NOMO-1 treated with DMSO at 0.1 percent for 48 hours (cell line): ENCODE results near the gene CUL2.
"Not testable (repeated sequence)": the region's sequence is repeated elsewhere in the genome, so short reads cannot be mapped to it uniquely, and the experiment has no call there.

Experiments used
- DNase-seq: peaks from one replicate; lab custom pipeline; 2025; ENCODE audit not compliant: unreplicated experiment; lab: John Stamatoyannopoulos, UW

The CUL2 gene

DNA sequence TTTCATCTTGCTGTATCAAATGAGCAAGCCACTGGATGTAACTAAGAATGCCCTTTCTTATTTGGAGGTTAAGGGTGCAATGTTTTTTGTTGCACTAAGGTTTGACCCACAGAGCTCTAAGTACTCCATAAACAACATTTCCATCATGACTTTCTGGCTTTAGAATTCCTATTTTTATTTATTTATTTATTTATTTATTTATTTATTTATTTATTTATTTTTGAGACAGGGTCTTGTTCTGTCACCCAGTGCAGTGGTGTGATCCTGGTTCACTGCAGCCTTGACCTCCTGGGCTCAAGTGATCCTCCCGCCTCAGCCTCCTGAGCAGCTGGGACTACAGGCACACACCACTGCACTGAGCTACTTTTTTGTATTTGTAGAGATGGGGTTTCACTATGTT is 9.9 kb downstream of the CUL2 start:
- DNase-seq: not testable (repeated sequence)

DNA sequence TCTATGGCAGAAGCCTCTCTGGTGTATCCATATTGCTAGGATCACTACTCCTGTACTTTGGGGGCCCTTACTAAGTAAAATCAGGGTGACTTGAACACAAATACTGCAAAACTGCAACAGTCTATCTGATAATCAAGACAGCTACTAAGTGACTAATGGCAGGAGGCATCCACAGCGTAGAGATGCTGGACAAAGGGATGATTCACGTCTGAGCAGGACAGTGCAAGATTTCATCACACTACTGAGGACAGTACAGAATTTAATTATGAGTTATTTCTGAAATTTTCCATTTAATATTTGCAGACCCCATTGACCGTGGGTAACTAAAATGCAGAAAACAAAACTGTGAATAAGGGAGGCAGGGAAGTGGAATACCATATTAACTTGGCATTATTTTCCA is 10.4 kb downstream of the CUL2 start:
- DNase-seq: no peak

DNA sequence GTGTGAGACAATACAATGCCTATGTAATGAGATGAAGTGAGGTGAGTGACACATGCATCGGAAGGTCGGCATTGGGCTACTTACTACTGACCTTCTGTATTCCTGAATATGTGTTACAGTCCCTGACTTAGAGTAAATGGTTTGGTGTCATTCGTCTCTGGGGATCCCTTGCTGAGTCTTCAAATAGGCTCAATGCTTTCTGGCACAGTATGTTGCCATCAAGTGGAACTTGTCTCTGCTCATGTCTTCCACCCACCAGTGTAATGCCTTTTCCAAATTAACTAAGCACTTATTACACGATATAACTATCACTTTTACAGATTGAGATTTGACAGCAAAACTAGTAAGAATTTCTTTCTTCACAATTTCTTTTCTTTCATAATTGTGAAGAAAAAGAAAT is 10.9 kb downstream of the CUL2 start:
- no peak for DNase-seq

DNA sequence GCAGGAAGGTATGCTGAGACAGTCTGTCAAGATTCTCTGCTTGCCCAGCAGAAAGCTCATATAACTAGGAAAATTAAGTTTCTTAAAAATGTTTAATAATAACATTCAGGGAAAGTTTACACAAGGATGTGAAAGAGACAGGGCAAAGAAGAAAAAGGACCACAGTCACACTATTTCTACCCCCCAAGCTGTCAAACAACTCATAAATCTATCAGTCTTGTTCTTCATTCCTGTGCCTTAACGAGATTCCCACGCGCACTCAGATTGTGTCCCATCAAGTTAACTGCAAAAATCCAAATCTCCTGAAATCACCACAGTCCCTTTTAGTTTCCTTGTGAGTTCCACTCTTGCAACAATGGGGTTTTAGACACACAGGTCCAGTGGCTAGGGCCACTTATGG is 14.9 kb downstream of the CUL2 start:
- no peak for DNase-seq

DNA sequence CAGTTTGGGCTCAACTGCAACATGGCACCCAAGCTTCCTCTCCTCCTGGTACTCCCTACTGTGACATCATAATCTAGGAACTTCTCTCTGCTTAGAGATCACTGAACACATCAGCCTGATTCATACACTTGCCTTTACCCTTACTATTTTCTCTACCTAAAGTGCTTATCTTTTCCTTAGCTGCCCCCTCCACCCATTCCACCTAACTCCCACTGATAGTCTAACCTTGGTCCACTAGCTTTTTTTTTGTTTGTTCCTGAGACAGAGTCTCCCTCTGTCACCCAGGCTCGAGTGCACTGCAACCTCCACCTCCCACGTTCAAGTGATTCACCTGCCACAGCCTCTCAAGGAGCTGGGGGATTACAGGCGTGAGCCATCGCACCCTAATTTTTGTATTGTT is 15.9 kb downstream of the CUL2 start:
- DNase-seq: no peak

DNA sequence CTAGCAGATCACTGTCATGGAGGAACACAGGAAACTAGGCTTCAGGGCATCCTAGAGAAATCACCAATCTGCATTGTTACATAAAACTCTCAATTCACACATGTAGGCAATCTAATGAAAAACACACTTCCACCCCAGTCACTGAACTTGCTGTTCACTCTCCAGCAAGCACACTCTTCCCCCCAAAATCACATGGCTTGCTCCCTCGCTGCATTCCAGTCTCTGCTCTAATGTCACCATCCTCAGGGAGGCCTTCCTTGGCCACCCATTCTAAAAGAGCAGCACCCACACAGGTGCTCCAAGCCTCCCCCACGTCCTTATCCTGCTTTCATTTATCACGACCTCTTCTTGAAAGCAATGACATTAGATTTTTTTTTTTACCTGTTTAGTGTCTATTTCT is 19.6 kb downstream of the CUL2 start:
- no peak for DNase-seq

DNA sequence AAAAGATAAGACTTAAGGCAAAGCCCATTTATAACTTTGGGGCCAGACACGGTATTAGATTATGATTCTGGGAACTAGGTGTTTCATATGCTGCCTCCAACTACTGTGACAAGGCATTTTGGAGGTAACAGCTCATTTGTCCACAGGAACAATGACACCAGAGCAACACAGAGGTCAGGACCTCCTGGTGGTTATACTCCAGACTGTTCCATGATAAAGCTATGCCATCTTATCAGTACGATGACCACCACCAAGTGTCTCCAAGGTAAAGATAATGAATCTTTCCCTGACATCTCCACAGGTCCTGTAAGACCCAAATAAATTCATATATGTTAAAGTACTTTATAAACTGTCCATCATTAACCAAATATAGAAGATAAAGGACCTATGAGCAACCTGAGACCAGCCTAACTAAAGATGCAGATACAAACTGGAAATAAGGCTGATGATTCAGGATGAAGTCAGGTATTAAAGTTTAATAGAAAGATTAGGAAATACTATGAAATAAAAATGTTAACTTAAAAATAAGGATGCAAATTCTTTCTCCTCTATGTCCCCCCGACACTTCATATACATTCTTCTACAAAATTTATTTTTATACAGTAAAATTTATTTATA is 26.2 kb downstream of the CUL2 start:
- DNase-seq: no peak

DNA sequence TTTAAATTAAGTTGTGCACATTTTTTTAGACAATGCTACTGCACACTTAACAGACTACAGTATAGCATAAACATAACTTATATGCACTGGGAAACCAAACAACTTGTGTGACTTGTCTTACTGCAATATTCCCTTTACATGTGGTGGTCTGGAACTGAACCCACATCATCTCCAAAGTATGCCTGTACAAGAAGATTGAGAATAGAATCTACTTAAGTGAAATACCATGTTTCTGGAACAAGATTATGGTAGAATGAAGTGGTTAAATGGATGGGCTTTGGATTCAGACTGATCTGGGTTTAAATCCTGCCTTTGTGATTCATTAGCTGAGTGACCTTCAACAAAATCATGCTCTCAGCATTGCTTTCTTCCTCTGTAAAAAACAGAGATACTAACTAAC is 30.7 kb downstream of the CUL2 start:
- no peak for DNase-seq

DNA sequence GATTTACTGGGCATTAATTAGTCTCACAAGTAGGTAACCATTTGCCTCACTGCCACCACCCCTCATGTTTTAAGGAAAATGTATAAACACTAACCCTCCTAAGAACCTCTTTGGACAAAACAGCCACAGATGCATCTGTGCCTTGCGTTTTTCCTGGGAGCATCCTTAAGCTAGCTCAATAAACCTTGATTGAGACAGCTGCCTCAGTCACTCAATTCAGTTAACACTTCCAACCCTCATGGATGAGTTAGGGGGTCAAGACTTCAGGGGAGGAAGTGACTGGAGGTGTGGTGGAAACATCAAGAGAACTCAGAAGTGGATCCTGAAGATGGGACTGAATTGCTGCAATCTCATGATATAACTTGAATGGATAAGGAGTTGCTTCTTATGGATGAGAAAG is 31.5 kb downstream of the CUL2 start:
- DNase-seq: no peak

DNA sequence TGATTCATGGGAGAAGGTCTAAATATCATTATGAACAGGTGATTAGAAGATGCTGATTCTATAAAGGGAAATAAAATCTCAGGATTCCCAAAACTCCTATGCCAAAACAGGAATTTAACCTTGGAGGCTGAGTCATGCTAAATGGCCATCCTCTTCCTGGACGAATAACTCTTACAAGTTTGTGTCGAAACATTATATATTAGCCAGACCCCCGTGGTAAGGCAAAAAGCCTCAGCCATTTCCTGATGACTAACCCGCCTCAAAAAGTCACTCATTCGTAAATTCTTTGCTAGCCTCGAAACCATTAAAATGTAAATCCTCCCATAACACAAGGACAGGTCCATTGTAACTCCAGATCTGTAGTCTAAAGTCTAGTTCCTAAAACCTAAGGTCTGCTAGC is 32.0 kb downstream of the CUL2 start:
- peak; percentile 30 for DNase-seq

DNA sequence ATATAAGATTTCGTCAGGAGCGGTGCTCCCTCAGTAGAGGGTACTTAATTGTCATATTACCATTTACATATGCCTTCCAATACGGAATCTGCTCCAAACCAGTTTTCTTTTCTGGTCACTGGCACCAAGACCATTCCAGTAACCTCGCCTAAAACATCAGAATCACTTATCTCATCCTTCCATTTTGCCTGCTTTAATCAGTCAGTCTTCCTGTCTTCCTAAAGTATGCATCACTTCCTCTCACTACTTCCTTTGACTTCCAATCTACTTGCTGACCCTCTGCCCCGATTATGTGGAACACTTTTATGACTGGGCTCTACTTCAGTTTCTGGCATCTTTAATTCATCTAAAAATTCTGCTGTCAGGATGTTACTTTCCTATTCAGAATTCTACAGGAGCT is 33.5 kb downstream of the CUL2 start:
- DNase-seq: no peak

DNA sequence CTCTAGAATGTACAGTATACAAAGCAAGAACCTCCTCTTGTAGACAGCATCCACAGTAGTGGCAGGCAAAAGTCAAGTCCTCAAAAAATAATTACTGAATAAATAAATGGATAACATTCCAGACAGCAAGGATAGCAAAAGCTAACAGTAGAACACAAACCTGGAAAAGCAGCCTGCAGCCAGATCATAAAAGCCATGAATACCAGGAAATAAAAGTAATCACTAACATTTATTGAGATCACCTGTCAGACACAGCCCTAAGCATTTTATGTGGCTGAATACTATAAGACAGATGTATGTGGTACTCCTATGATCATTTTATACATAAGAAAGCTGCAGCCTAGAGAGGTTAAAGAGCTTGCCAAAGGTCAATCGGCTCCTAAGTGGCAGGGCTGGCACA is 34.0 kb downstream of the CUL2 start:
- DNase-seq: no peak

DNA sequence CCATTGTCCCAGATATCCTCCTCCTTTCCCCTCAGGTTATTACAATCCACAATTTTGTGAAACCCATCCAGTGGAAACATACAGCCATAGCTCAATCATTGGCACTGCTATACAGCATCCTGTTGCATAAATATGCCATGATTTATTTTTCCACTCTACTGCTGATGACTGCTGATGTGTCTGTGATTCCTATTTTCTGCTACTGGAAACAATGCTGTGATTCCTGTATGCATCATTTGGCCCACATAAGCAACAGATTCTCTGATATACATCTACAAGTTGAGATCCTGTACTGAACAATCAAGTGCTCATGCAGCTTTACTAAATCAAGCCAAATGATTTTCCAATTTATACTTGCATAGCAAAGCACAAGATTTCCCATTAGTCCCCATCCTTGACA is 39.6 kb downstream of the CUL2 start:
- no peak for DNase-seq

DNA sequence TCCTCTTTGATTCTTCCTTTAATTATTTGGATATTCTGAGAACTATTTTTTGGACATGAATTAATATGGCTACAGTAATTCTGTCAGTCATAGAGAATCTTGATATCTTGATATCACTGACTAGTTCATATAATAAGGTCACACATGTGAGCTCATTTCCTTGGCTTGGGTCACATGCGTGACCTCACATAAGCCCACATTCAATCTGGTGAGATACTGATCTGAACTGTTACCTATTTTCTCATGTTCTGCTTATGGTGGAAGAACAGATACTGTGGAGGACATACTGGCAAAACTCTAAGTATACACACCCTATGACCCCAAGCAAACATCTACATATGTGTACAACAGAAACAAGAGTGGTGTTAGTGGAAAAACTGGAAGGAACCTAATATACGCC is 44.1 kb downstream of the CUL2 start:
- no peak for DNase-seq

DNA sequence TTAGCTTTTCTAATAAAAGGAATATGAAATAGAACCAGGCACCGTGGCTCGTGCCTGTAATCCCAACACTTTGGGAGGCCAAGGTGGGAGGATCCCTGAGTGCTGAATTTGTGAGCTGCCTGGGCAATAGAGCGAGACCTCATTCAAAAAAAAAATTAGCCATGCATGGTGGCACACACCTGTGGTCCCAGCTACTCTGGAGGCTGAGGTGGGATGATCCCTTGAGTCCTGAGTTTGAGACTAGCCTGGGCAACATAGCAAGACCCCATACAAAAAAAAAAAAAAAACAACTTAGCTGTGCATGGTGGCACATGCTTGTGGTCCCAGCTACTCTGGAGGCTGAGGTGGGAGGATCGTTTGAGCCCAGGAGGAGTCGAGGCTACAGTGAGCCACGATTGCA is 44.9 kb downstream of the CUL2 start:
- not testable (repeated sequence) for DNase-seq

DNA sequence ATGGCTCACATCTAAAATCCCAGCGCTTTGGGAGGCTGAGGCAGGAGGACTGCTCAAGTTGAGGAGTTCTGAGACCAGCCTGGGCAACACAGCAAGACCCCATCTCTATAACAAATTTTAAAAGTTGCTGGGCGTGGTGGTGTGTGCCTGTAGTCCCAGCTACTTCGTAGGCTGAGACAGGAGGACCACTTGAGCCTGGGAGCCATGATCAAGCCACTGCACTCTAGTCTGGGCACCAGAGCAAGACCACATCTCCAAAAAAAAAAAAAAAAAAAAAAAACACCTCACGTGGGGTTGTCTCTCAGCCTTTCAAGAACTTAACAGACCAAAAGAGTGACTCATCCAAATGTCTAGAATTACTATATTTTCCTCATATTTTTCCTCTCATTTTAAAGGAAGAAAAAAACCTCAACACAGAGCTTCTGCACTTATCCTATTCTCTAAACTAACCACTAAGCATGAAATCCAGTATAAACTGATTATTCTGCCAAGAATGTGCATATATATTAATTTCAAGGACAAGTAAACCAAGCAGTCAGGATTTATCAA is 46.3 kb downstream of the CUL2 start:
- DNase-seq: no peak

DNA sequence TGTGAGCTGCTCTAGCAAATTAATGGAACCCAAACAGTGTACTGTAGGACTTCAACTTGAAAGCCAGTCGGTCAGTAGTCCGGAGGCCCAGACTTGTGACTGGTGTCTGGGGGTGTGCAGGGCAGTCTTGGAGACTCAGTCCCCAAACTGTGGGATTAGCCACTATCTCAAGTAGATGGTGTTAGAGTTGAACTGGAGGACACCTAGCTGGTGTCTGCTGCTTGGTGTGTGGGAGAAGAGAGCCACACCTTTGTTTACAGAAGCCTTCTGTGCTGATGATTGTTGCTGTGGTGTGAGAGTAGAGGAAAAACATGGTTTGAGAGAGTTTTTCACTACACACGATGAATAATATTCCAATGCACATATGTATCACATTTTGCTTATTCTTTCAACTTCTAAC is 47.4 kb downstream of the CUL2 start:
- DNase-seq: no peak

DNA sequence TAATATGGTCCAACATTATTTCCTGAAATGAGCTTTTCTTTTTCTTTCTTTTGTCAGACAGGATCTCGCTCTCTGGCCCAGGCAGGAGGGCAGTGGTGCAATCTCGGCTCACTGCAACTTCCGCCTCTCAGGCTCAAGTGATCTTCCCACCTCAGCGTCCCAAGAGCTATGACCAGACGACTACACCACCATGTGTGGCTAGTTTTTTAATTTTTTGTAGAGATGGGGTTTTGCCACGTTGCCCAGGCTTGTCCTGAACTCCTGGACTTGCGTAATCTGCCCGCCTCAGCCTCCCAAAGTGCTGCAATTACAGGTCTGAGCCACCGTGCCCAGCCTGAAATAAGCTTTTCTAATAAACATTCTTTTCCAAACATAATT is 48.6 kb downstream of the CUL2 start:
- no peak for DNase-seq

DNA sequence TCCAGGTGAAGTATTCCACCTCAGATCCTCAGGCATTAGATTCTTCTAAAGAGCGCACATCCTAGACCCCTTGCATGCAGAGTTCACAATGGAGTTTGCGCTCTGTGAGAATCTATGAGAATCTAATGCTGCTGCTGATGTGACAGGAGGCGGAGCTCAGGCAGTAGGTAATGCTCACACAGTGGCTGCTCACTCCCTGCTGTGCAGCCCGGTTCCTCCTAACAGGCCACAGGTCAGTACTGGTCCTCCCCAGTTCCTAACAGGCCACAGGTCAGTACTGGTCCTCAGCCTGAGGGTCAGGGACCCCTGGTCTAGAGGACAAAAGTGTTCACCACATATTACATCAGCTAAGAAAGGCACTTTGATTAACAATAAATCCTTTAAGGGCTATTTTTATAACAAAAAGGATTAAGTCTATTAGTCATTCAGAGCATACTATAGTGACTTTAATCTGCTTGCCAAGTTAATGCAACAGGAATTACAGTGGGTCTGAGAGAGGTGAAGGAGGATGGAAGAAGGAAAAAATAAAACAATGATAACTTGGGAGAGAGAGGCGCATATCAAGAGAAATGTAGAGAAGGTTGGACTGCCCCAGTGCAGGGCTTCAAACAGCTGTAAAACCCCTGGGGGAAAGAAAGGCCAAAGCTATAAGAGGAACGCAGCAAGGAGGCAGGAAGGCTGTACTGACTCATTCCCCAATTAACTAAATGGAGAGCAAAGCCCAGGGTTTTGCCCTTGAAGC is 49.2 kb downstream of the CUL2 start:
- no peak for DNase-seq

DNA sequence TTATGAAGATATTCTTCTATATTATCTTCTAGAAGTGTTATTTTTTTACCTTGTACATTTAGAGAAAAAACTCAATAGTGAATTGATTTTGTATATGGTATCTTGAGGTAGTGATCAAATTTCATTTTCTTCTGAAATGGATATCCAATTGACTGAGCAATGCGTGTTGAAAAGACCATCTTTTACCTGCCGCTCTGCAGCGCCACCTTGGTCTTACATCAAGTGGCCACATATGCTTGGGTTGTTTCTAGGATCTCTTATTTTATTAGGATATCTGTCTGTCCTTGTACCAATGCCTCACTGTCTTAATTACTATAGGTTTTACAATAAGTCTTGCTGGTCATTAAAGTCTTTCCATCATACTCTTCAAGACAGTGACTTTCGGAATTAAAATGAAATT is 53.0 kb downstream of the CUL2 start:
- no peak for DNase-seq

DNA sequence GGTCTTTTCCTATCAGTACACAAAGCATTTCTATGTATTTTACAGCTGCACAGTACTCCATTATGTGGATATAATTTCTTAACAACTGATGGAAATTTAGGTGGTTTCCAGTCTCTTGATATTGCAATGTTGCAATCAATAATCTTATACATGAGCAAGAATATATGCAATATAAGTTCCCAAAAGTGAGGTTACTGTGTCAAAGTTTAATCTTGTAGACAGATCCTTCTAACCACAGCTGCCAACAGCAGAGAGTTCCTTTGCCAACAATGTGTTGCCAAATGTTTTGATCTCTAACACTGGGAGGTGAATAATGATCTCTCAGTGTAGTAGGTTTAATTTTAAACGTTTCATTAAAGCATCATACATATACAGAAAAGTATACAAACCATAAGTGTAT is 54.5 kb downstream of the CUL2 start:
- DNase-seq: no peak

DNA sequence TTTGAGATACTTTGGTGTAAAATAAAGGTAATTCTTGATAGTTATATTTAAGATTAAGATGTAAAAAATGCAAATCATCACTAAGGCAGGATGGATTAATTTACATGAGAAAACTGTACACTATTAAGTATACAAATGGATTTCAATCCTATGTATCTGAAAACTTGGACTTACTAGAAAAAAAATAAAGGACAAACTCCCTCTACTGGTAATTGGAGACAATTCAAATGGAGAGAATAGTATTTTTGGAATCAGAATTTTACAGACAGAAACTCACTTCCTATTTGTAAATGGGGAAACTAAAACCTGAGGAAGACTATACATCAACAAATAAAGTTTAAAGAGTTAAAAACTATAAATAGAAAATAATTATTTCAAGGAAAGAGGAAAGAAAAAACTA is 62.6 kb downstream of the CUL2 start:
- DNase-seq: peak; percentile 39

DNA sequence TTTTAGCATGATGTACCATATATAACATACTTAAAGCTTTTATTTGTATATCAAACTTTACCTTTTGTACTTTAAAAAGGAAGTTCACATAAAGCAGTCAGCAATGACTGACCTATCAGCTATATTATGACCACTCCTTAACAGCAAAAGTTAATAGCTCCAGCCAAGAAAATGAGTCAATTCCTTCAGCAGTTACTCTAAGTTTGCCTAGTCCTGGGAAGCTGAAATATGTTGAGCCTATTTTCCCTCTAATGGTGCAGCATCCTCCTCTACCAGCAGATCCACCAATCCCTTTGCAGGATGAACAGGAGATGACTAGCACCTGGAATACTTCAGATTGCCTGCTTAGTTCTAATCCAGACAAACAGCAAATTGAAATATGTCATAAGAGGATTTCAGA is 64.2 kb downstream of the CUL2 start:
- DNase-seq: no peak
